ENCODE measurements around the gene PRKCA.

GRCh38 chr17:66330646-66331037, 28.2 kb downstream of the PRKCA start:
- no peak for TF ChIP-seq POLR2A (IDR thresholded peaks at IDR 0.05)
- TF ChIP-seq, protein P1, sequence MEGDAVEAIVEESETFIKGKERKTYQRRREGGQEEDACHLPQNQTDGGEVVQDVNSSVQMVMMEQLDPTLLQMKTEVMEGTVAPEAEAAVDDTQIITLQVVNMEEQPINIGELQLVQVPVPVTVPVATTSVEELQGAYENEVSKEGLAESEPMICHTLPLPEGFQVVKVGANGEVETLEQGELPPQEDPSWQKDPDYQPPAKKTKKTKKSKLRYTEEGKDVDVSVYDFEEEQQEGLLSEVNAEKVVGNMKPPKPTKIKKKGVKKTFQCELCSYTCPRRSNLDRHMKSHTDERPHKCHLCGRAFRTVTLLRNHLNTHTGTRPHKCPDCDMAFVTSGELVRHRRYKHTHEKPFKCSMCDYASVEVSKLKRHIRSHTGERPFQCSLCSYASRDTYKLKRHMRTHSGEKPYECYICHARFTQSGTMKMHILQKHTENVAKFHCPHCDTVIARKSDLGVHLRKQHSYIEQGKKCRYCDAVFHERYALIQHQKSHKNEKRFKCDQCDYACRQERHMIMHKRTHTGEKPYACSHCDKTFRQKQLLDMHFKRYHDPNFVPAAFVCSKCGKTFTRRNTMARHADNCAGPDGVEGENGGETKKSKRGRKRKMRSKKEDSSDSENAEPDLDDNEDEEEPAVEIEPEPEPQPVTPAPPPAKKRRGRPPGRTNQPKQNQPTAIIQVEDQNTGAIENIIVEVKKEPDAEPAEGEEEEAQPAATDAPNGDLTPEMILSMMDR (IDR thresholded peaks at IDR 0.05) = no peak
